Natural killer cell (primary cell): ENCODE results near the gene ERN1. TPM values are rescaled to one million over a fixed set of nuclear protein-coding genes. Genes with fewer than 3 reads are reported as not detected.

Experiments
- ATAC-seq, 3 donors: fragments of 150-1000 bp in 2 of 3; fragments of 200-7000 bp in 1 of 3; cut with Tn5 transposase; 1 replicate in 1 of 3; 2 replicates in 2 of 3; pipeline ENCODE4 v1.10.0; 2021; ENCODE audit warnings: mild to moderate bottlenecking in 2 of 3, moderate library complexity in 2 of 3
- DNase-seq, 2 donors: peaks; one replicate each; pipeline versions ENCODE4 v3.0.0 to v3.0.0-alpha.2; 2013 to 2021; ENCODE audit warnings: mixed read lengths in 1 of 2
- H3K27ac ChIP-seq: one replicate; pipeline ENCODE4 v1.5.1; 2013; ENCODE audit warnings: mild to moderate bottlenecking, low read length
- H3K27me3 ChIP-seq: one replicate; pipeline ENCODE4 v1.6.1; 2013; ENCODE audit warnings: low read length; ENCODE audit not compliant: control insufficient read depth, insufficient read depth
- H3K36me3 ChIP-seq: one replicate; pipeline ENCODE4 v1.6.1; 2013; ENCODE audit warnings: low read length; ENCODE audit not compliant: control insufficient read depth, insufficient read depth
- H3K4me1 ChIP-seq: one replicate; pipeline ENCODE4 v1.6.1; 2013; ENCODE audit warnings: low read length; ENCODE audit not compliant: control insufficient read depth, insufficient read depth
- H3K4me3 ChIP-seq: one replicate; pipeline ENCODE4 v1.5.1; 2013; ENCODE audit warnings: low read length
- H3K9me3 ChIP-seq: one replicate; pipeline ENCODE4 v1.6.1; 2013; ENCODE audit warnings: low read length; ENCODE audit not compliant: control insufficient read depth, insufficient read depth
- H3K27ac Mint-ChIP-seq, 2 donors: one replicate each; pipeline ENCODE4 v1.8.0; 2022; ENCODE audit warnings: mild to moderate bottlenecking in 2 of 2, mixed read lengths in 2 of 2, moderate library complexity in 1 of 2
- H3K27me3 Mint-ChIP-seq, 2 donors: one replicate each; pipeline ENCODE4 v1.8.0; 2022; ENCODE audit warnings: low read depth in 2 of 2, mixed read lengths in 2 of 2
- H3K36me3 Mint-ChIP-seq: one replicate; pipeline ENCODE4 v1.8.0; 2022; ENCODE audit warnings: mixed read lengths
- H3K4me1 Mint-ChIP-seq, 2 donors: one replicate each; pipeline ENCODE4 v1.8.0; 2022; ENCODE audit warnings: mixed read lengths in 2 of 2
- H3K4me3 Mint-ChIP-seq: one replicate; pipeline ENCODE4 v1.8.0; 2022; ENCODE audit warnings: mild to moderate bottlenecking, moderate library complexity, mixed read lengths
- H3K9me3 Mint-ChIP-seq, 2 donors: one replicate each; pipeline ENCODE4 v1.8.0; 2022; ENCODE audit warnings: mixed read lengths in 2 of 2
- CTCF ChIP-seq: fragments of 200-600 bp; IDR thresholded peaks from one replicate; pipeline ENCODE4 v1.8.0; 2022; ENCODE audit warnings: antibody characterized with exemption
- WGBS: methylation state at CpG from one replicate; pipeline ENCODE4 v1.1.7; 2013; ENCODE audit warnings: missing lambda C conversion rate; ENCODE audit not compliant: insufficient coverage; 5-methylcytosine and 5-hydroxymethylcytosine counted together
- intact Hi-C: fragments of 100-400 bp; cut with micrococcal nuclease; formaldehyde crosslinking; loops from one replicate; pipeline ENCODE4 v1.14.2; 2022
- total RNA-seq, 4 donors: library from RNA; stranded (reverse); fragments of 120-200 nt in 1 of 4; gene quantifications; one replicate each; pipeline versions ENCODE4 v1.2.3 to v1.2.4, GENCODE V29; 2013 to 2022

ERN1 gene
- total RNA-seq, 3 donors from 2014 or later (not counting 1 experiment from before 2014, with no cell fraction given) = 52.9 to 90.5 (median 67.2) TPM

- Mint-ChIP-seq H3K9me3 (no peaks in the 10 kb centered on the region), H3K4me1 (peaks cover 48 to 51% of the 10 kb centered on the region in 2 donors), H3K4me3 (peak overlapping the region; percentile 93), H3K27me3 (no peaks in the 10 kb centered on the region), H3K27ac (peak overlapping the region; percentile 98 to 100), H3K36me3 (no peaks in the 10 kb centered on the region)
- peaks cover 56% of the 10 kb centered on the region for H3K4me1 ChIP-seq
- no peaks in the 10 kb centered on the region for H3K27me3 ChIP-seq
- 2% methylated on average over 21 of the region's 21 CpGs for WGBS
- peak overlapping the region; percentile 7 for H3K4me3 ChIP-seq
- H3K27ac ChIP-seq = peak overlapping the region; percentile 96
- ATAC-seq (peak; percentile 70 to 90 (median 78)), DNase-seq (peak; percentile 89 to 98)
- intact Hi-C loops = loop anchor here (1.0 to 5.0 kb wide), 7 partner anchors 10 to 236 kb away; partner anchors contain the start of gene TEX2
- TF ChIP-seq CTCF = peak; percentile 97
- H3K9me3 ChIP-seq = no peaks in the 10 kb centered on the region
- no peaks in the 10 kb centered on the region for H3K36me3 ChIP-seq
Observed at GRCh38 chr17:64025732-64026294, 104.1 kb downstream of the ERN1 start.

DNA sequence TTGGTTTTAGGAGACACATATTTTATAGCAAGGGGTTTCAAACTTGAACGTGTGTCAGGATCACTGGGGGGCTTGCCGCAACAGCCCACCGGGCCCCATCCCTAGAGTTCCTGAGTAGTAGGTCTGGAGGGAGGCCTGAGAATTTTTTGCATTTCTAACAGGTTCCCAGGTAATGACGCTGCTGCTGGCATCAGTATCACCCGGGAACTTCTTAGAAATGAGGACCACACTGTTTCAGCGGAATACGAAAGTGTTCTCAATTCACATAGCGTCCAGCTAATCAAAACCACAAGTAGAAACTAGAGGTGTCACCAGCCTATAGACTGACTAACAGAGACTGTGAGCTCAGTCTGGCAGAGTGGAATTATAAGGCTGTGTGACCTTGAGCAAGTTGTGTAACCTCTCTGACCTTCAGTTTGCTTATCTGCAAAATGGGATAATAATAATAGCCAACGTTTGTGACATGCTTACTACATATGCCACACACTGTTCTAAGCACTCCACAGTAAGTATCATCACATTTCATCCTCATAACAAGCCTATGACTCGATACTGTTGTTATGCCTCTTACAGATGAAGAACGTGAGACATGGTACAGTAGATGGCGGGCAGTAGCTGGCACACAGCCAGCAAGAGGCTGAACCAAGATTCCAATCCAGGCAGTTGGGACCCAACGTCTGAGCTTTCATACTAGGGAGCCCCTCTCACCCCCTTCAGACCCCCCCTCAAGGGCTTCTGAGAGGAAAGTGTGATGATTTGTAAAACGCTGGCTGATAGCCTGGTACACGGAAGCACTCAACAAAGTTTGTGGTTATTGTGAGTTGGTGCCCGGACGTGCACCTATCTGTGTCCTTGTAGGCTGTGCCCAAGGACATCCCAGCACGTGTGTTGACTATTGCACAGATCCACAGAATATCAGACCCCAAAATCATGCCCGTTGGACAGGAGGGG, 104.9 kb downstream of the ERN1 start:
- Histone ChIP-seq H3K4me3 (no peak overlapping the region), H3K27me3 (no peaks in the 10 kb centered on the region), H3K9me3 (no peaks in the 10 kb centered on the region), H3K4me1 (peaks cover 57% of the 10 kb centered on the region), H3K36me3 (no peaks in the 10 kb centered on the region), H3K27ac (peak overlapping the region; percentile 96)
- Mint-ChIP-seq H3K4me1 (peaks cover 51 to 54% of the 10 kb centered on the region in 2 donors), H3K27ac (peak overlapping the region; percentile 98 to 100), H3K4me3 (peak overlapping the region; percentile 93), H3K9me3 (no peaks in the 10 kb centered on the region), H3K27me3 (no peaks in the 10 kb centered on the region), H3K36me3 (no peaks in the 10 kb centered on the region)
- peak; percentile 61 to 75 for DNase-seq
- 37% methylated on average over 16 of the region's 19 CpGs for WGBS
- ATAC-seq = peak; percentile 32 to 44 (median 33)
- intact Hi-C loops = loop anchor here (1.0 to 5.0 kb wide), 8 partner anchors 9 to 237 kb away; partner anchors contain the start of genes SMARCD2 and TEX2
- TF ChIP-seq CTCF = no peak

DNA sequence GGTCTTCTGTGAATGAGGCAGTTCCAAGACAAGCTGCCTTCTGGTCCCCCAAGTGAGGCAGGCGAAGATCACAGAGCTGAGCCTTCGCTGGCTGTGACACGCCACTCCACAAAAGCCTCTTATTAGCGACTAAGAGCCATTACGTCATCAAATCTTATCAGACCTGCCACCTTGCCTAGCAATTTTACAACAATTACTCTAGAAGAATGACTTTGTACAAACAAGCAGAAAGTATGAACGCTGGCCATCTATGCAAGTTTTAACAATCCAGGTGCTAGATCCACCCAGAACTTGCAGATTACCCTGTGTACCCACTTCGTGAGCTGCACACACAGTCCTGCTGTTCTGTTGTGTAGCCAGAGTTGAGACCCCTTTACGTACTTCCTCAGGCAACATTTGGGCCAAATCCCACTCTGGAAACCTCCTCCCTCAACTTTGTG, 105.7 kb downstream of the ERN1 start:
- intact Hi-C loops = loop anchor here (2.0 to 5.0 kb wide), 5 partner anchors 27 to 182 kb away; partner anchors contain the start of gene SMARCD2
- Histone ChIP-seq H3K27ac (peak overlapping the region; percentile 96), H3K4me1 (peaks cover 61% of the 10 kb centered on the region), H3K9me3 (no peaks in the 10 kb centered on the region), H3K4me3 (no peak overlapping the region), H3K36me3 (no peaks in the 10 kb centered on the region), H3K27me3 (no peaks in the 10 kb centered on the region)
- peaks cover 55 to 60% of the 10 kb centered on the region in 2 donors for H3K4me1 Mint-ChIP-seq
- ATAC-seq = no peak
- no peaks in the 10 kb centered on the region for H3K36me3 Mint-ChIP-seq
- H3K4me3 Mint-ChIP-seq = peak overlapping the region; percentile 93
- peak overlapping the region; percentile 98 to 100 for H3K27ac Mint-ChIP-seq
- no peak for TF ChIP-seq CTCF
- H3K9me3 Mint-ChIP-seq = no peaks in the 10 kb centered on the region
- no peak for DNase-seq
- H3K27me3 Mint-ChIP-seq = no peaks in the 10 kb centered on the region
- WGBS = 70% methylated on average over 8 of the region's 8 CpGs
